Hair follicle dermal papilla cell (primary cell): ENCODE measurements around the gene ARHGEF10L. TPM values are rescaled to one million over a fixed set of nuclear protein-coding genes. Genes with fewer than 3 reads are reported as not detected.

Experiments
- total RNA-seq: library from RNA; depleted of rRNA; stranded (reverse); fragments of >200 nt; gene quantifications from 2 replicates; pipeline ENCODE4 v1.2.3, GENCODE V29; 2012

The ARHGEF10L gene, protein sequence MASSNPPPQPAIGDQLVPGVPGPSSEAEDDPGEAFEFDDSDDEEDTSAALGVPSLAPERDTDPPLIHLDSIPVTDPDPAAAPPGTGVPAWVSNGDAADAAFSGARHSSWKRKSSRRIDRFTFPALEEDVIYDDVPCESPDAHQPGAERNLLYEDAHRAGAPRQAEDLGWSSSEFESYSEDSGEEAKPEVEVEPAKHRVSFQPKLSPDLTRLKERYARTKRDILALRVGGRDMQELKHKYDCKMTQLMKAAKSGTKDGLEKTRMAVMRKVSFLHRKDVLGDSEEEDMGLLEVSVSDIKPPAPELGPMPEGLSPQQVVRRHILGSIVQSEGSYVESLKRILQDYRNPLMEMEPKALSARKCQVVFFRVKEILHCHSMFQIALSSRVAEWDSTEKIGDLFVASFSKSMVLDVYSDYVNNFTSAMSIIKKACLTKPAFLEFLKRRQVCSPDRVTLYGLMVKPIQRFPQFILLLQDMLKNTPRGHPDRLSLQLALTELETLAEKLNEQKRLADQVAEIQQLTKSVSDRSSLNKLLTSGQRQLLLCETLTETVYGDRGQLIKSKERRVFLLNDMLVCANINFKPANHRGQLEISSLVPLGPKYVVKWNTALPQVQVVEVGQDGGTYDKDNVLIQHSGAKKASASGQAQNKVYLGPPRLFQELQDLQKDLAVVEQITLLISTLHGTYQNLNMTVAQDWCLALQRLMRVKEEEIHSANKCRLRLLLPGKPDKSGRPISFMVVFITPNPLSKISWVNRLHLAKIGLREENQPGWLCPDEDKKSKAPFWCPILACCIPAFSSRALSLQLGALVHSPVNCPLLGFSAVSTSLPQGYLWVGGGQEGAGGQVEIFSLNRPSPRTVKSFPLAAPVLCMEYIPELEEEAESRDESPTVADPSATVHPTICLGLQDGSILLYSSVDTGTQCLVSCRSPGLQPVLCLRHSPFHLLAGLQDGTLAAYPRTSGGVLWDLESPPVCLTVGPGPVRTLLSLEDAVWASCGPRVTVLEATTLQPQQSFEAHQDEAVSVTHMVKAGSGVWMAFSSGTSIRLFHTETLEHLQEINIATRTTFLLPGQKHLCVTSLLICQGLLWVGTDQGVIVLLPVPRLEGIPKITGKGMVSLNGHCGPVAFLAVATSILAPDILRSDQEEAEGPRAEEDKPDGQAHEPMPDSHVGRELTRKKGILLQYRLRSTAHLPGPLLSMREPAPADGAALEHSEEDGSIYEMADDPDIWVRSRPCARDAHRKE (N-terminal part only)
- 27.1 and 29.5 TPM in 2 replicates for total RNA-seq

DNA sequence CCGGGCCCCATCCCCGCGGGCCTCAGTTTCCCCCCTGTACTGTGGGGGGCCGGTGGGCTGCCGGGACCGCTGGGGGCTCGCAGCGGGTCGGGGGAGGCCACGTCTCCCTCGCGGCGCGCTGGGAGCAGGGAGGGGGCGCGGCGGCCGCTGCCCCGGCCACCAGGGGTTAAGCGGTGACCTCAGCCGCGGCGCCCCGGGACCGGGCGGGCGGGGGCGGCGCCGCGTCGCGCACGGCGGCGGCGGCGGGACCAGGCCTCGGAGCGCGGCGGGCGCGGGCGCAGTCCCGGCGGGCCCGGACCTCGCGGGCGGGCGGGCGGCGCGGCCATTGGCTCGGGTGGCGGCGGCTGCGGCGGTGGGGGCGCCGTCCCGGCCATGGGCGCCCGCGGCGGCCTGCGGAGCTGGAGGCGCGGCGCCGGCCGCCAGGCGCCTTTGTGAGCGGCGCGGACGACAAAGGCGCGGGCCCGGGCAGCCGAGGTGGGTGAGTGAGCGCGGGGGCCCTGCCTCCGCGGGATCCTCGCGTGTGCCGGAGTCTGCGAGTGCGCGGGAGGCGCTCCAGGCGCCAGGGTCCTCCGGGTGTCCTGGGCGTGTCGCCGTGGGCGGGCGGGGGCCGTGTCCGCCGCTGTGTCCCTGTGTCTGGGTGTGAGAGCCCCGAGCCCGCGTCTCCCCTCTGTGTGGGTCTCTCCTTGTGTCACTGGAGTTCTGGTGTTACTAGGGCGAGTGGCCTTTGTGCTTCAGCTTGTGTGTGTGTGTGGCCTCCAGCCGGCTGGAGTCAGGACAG, at the start of gene ARHGEF10L:
Gene ARHGEF10L (plus strand): TSS at position 222 of the 778 bp plus-strand sequence. CDS start 40,898 bp downstream, outside the sequence.

Other genes with a start within 250 kb of the ARHGEF10L start
- not detected in 2 replicates for gene PADI4, start 231.5 kb upstream of the ARHGEF10L start, total RNA-seq
- gene PADI6, start 167.5 kb upstream of the ARHGEF10L start, total RNA-seq, result not detected in 2 replicates
- gene RCC2, start 100.0 kb upstream of the ARHGEF10L start, total RNA-seq, result 41.7 and 54.5 TPM in 2 replicates
- not detected in 2 replicates for gene ACTL8, start 215.6 kb downstream of the ARHGEF10L start, total RNA-seq